Epithelial cell of proximal tubule (primary cell): ENCODE measurements around the gene PRAMEF12. TPM values are rescaled to one million over a fixed set of nuclear protein-coding genes. Genes with fewer than 3 reads are reported as not detected.
"Not testable (repeated sequence)": the region's sequence is repeated elsewhere in the genome, so short reads cannot be mapped to it uniquely, and the experiment has no call there.

Experiments used
- DNase-seq: peaks from one replicate; pipeline ENCODE4 v3.0.0-alpha.2; 2011; ENCODE audit warnings: low read depth
- H3K4me3 ChIP-seq: 2 replicates; pipeline ENCODE4 v1.5.1; 2011; ENCODE audit warnings: low read depth, mild to moderate bottlenecking, low read length
- CTCF ChIP-seq: conservative IDR thresholded peaks from 2 replicates; pipeline ENCODE4 v1.5.1; 2012; ENCODE audit warnings: low read depth, mild to moderate bottlenecking, low read length
- total RNA-seq: library from RNA; depleted of rRNA; stranded (reverse); fragments of >200 nt; gene quantifications from 2 replicates; pipeline ENCODE4 v1.2.3, GENCODE V29; 2015

The PRAMEF12 gene
- total RNA-seq, 1 donor from 2014 or later: not detected

- no peak for DNase-seq
- H3K4me3 ChIP-seq: no peak overlapping the region
- no peak for TF ChIP-seq CTCF
Measured at GRCh38 chr1:12809933-12810332, 36.4 kb downstream of the PRAMEF12 start.

GRCh38 chr1:12810691-12811408 is 37.3 kb downstream of the PRAMEF12 start:
- no peak for DNase-seq
- TF ChIP-seq CTCF: no peak
- H3K4me3 ChIP-seq: no peak overlapping the region

- H3K4me3 ChIP-seq: no peak overlapping the region
- TF ChIP-seq CTCF: no peak
- no peak for DNase-seq
Measured at GRCh38 chr1:12811409-12811784, 37.9 kb downstream of the PRAMEF12 start.

- not testable (repeated sequence) for H3K4me3 ChIP-seq, DNase-seq
Measured at GRCh38 chr1:12819061-12819460, 45.5 kb downstream of the PRAMEF12 start.

Other genes starting within 250 kb of the PRAMEF12 start
- 52.7 and 60.5 TPM in 2 replicates for gene DHRS3, start 155.5 kb upstream of the PRAMEF12 start, total RNA-seq
- not detected in 2 replicates for gene AADACL4, start 129.7 kb upstream of the PRAMEF12 start, total RNA-seq
- gene AADACL3, start 57.6 kb upstream of the PRAMEF12 start, total RNA-seq: not detected in 2 replicates
- gene CFAP107, start 27.5 kb upstream of the PRAMEF12 start, total RNA-seq: not detected in 2 replicates
- gene PRAMEF1, start 17.7 kb downstream of the PRAMEF12 start, total RNA-seq: not detected in 2 replicates
- gene PRAMEF11, start 57.7 kb downstream of the PRAMEF12 start, total RNA-seq: not detected in 2 replicates
- not detected in 2 replicates for gene HNRNPCL1, start 75.0 kb downstream of the PRAMEF12 start, total RNA-seq
- not detected in 2 replicates for gene PRAMEF2, start 83.3 kb downstream of the PRAMEF12 start, total RNA-seq
- gene PRAMEF4, start 112.5 kb downstream of the PRAMEF12 start, total RNA-seq: not detected in 2 replicates
- gene PRAMEF10, start 124.5 kb downstream of the PRAMEF12 start, total RNA-seq: not detected in 2 replicates
- not detected in 2 replicates for gene PRAMEF7, start 142.9 kb downstream of the PRAMEF12 start, total RNA-seq
- not detected in 2 replicates for gene PRAMEF6, start 173.8 kb downstream of the PRAMEF12 start, total RNA-seq